ENCODE data around the gene DNER.

The DNER gene

GRCh38 chr2:229380101-229380625 lies 334.2 kb downstream of the DNER start:
- no peak overlapping the region for H2AFZ ChIP-seq (ENCODE audit: low read length)
- H3K4me1 ChIP-seq (ENCODE audit: insufficient read depth, low read length, severe bottlenecking) = no peaks in the 10 kb centered on the region
- no peaks in the 10 kb centered on the region for H3K9me2 ChIP-seq (ENCODE audit: low read depth, low read length)
- H3F3A ChIP-seq (ENCODE audit: insufficient read depth, low read length) = no peaks in the 10 kb centered on the region
- no peaks in the 10 kb centered on the region for H3K27me3 ChIP-seq (ENCODE audit: insufficient read depth, low read length)
- no peaks in the 10 kb centered on the region for H3K9me3 ChIP-seq (ENCODE audit: low read length)
- no peak overlapping the region for H3K4me3 ChIP-seq (ENCODE audit: low read depth, low read length, poor library complexity, severe bottlenecking)
- H3K9ac ChIP-seq (ENCODE audit: low read length) = no peak overlapping the region
- H3K79me2 ChIP-seq (ENCODE audit: insufficient read depth, low read length) = no peaks in the 10 kb centered on the region
- H3K27ac ChIP-seq (ENCODE audit: low read depth, low read length, poor library complexity, severe bottlenecking) = no peak overlapping the region
- no peaks in the 10 kb centered on the region for H4K20me1 ChIP-seq (ENCODE audit: insufficient read depth, low read length)
- no peak for TF ChIP-seq EZH2 (IDR thresholded peaks at IDR 0.05; ENCODE audit: borderline replicate concordance, low read length)
- TF ChIP-seq, protein P1, sequence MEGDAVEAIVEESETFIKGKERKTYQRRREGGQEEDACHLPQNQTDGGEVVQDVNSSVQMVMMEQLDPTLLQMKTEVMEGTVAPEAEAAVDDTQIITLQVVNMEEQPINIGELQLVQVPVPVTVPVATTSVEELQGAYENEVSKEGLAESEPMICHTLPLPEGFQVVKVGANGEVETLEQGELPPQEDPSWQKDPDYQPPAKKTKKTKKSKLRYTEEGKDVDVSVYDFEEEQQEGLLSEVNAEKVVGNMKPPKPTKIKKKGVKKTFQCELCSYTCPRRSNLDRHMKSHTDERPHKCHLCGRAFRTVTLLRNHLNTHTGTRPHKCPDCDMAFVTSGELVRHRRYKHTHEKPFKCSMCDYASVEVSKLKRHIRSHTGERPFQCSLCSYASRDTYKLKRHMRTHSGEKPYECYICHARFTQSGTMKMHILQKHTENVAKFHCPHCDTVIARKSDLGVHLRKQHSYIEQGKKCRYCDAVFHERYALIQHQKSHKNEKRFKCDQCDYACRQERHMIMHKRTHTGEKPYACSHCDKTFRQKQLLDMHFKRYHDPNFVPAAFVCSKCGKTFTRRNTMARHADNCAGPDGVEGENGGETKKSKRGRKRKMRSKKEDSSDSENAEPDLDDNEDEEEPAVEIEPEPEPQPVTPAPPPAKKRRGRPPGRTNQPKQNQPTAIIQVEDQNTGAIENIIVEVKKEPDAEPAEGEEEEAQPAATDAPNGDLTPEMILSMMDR (IDR thresholded peaks at IDR 0.05; ENCODE audit: low read length) = no peak
- H3K36me3 ChIP-seq (ENCODE audit: insufficient read depth, low read length) = no peaks in the 10 kb centered on the region
- H3K4me2 ChIP-seq (ENCODE audit: low read length) = no peak overlapping the region

GRCh38 chr2:229378386-229378785 lies 336.0 kb downstream of the DNER start:
- H3K27me3 ChIP-seq (ENCODE audit: insufficient read depth, low read length) = no peaks in the 10 kb centered on the region
- no peak overlapping the region for H3K27ac ChIP-seq (ENCODE audit: low read depth, low read length, poor library complexity, severe bottlenecking)
- no peaks in the 10 kb centered on the region for H3K9me2 ChIP-seq (ENCODE audit: low read depth, low read length)
- no peak overlapping the region for H3K9ac ChIP-seq (ENCODE audit: low read length)
- H4K20me1 ChIP-seq (ENCODE audit: insufficient read depth, low read length) = no peaks in the 10 kb centered on the region
- H3K36me3 ChIP-seq (ENCODE audit: insufficient read depth, low read length) = no peaks in the 10 kb centered on the region
- no peaks in the 10 kb centered on the region for H3K79me2 ChIP-seq (ENCODE audit: insufficient read depth, low read length)
- no peak overlapping the region for H2AFZ ChIP-seq (ENCODE audit: low read length)
- H3K4me3 ChIP-seq (ENCODE audit: low read depth, low read length, poor library complexity, severe bottlenecking) = no peak overlapping the region
- H3K4me2 ChIP-seq (ENCODE audit: low read length) = no peak overlapping the region
- H3F3A ChIP-seq (ENCODE audit: insufficient read depth, low read length) = no peaks in the 10 kb centered on the region
- TF ChIP-seq, protein P1 (IDR thresholded peaks at IDR 0.05; ENCODE audit: low read length) = no peak
- no peak for TF ChIP-seq EZH2 (IDR thresholded peaks at IDR 0.05; ENCODE audit: borderline replicate concordance, low read length)
- H3K4me1 ChIP-seq (ENCODE audit: insufficient read depth, low read length, severe bottlenecking) = no peaks in the 10 kb centered on the region
- no peaks in the 10 kb centered on the region for H3K9me3 ChIP-seq (ENCODE audit: low read length)

DNA sequence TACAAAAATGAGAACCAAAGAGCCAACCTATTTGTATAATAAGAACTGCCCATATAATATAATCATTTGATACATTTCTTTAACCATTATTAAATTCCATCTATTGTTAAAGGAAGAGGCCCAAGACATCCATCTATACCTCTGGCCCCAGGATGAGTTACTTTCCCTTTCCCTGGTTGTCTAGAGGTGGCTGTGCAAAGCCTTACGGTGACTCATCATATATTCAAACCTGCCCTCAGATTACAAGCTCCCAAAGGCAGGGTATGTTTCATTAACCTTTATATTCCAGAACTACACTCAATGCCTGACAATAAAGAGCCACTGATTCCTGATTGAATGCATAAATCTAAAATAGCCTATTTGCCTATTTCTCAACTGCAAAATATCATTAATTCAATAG lies 337.5 kb downstream of the DNER start:
- no peak overlapping the region for H3K4me2 ChIP-seq (ENCODE audit: low read length)
- no peaks in the 10 kb centered on the region for H3K9me2 ChIP-seq (ENCODE audit: low read depth, low read length)
- no peaks in the 10 kb centered on the region for H3K4me1 ChIP-seq (ENCODE audit: insufficient read depth, low read length, severe bottlenecking)
- no peak overlapping the region for H3K9ac ChIP-seq (ENCODE audit: low read length)
- no peaks in the 10 kb centered on the region for H3K79me2 ChIP-seq (ENCODE audit: insufficient read depth, low read length)
- no peaks in the 10 kb centered on the region for H4K20me1 ChIP-seq (ENCODE audit: insufficient read depth, low read length)
- no peaks in the 10 kb centered on the region for H3K36me3 ChIP-seq (ENCODE audit: insufficient read depth, low read length)
- no peaks in the 10 kb centered on the region for H3F3A ChIP-seq (ENCODE audit: insufficient read depth, low read length)
- H3K4me3 ChIP-seq (ENCODE audit: low read depth, low read length, poor library complexity, severe bottlenecking) = no peak overlapping the region
- H3K27ac ChIP-seq (ENCODE audit: low read depth, low read length, poor library complexity, severe bottlenecking) = no peak overlapping the region
- no peaks in the 10 kb centered on the region for H3K27me3 ChIP-seq (ENCODE audit: insufficient read depth, low read length)
- H3K9me3 ChIP-seq (ENCODE audit: low read length) = no peaks in the 10 kb centered on the region
- no peak overlapping the region for H2AFZ ChIP-seq (ENCODE audit: low read length)
- TF ChIP-seq, protein P1 (IDR thresholded peaks at IDR 0.05; ENCODE audit: low read length) = no peak
- no peak for TF ChIP-seq EZH2 (IDR thresholded peaks at IDR 0.05; ENCODE audit: borderline replicate concordance, low read length)
